Spleen (tissue), 11 donors: ENCODE measurements around the gene ZNF619. TPM values are rescaled to one million over a fixed set of nuclear protein-coding genes. Genes with fewer than 3 reads are reported as not detected.
"Not testable (repeated sequence)": the region's sequence is repeated elsewhere in the genome, so short reads cannot be mapped to it uniquely, and the experiment has no call there.

Experiments used
- DNase-seq: peaks from one replicate; pipeline ENCODE4 v3.0.0-alpha.2; 2020
- H3K27ac ChIP-seq, 8 donors: fragments of 200-600 bp; sonication (generic) in 7 of 8; 1 replicate in 4 of 8; 2 replicates in 4 of 8; pipeline versions ENCODE4 v1.5.0 to v1.8.0; 2016 to 2021; ENCODE audit warnings: inconsistent platforms in 4 of 8, mild to moderate bottlenecking in 4 of 8, moderate library complexity in 1 of 8
- H3K27me3 ChIP-seq, 7 donors: fragments of 200-600 bp; sonication (generic) in 6 of 7; replicated peaks in 1 of 7; 1 replicate in 4 of 7; 2 replicates in 3 of 7; pipeline versions ENCODE4 v1.5.0 to v1.8.0; 2016 to 2021; ENCODE audit warnings: inconsistent platforms in 3 of 7, mild to moderate bottlenecking in 1 of 7
- H3K36me3 ChIP-seq, 6 donors: fragments of 200-600 bp; sonication (generic) in 5 of 6; 1 replicate in 4 of 6; 2 replicates in 2 of 6; pipeline versions ENCODE4 v1.5.0 to v1.8.0; 2016 to 2021; ENCODE audit warnings: inconsistent platforms in 2 of 6
- H3K4me1 ChIP-seq, 6 donors: fragments of 200-600 bp; sonication (generic) in 5 of 6; 1 replicate in 3 of 6; 2 replicates in 3 of 6; pipeline versions ENCODE4 v1.5.0 to v1.8.0; 2016 to 2021; ENCODE audit warnings: inconsistent platforms in 3 of 6
- H3K4me3 ChIP-seq, 8 donors: fragments of 200-600 bp; sonication (generic) in 7 of 8; 1 replicate in 4 of 8; 2 replicates in 4 of 8; pipeline versions ENCODE4 v1.5.0 to v1.8.0; 2016 to 2021; ENCODE audit warnings: inconsistent platforms in 4 of 8, mild to moderate bottlenecking in 4 of 8, moderate library complexity in 2 of 8
- H3K9me3 ChIP-seq, 8 donors: fragments of 200-600 bp; sonication (generic) in 7 of 8; 1 replicate in 4 of 8; 2 replicates in 4 of 8; pipeline versions ENCODE4 v1.5.0 to v1.8.0; 2016 to 2021; ENCODE audit warnings: inconsistent platforms in 4 of 8
- POLR2A ChIP-seq, 3 donors: fragments of 450-650 bp; IDR thresholded peaks; one replicate each; pipeline ENCODE4 v1.5.1; 2017; ENCODE audit warnings: antibody characterized with exemption in 3 of 3, mild to moderate bottlenecking in 1 of 3
- POLR2AphosphoS5 ChIP-seq, 3 donors: sonication (generic); formaldehyde crosslinking; IDR thresholded peaks; one replicate each; pipeline ENCODE4 v1.5.1; 2017; ENCODE audit warnings: antibody characterized with exemption in 3 of 3
- WGBS, 5 donors: extraction: QIAGEN DNeasy Blood & Tissue Kit in 3 of 5; methylation state at CpG; one replicate each; pipeline versions ENCODE4 v1.1.5 to v1.1.7; 2013 to 2018; 5-methylcytosine and 5-hydroxymethylcytosine counted together
- intact Hi-C: fragments of 100-400 bp; cut with DNase I; formaldehyde crosslinking; loops from one replicate; pipeline ENCODE4 v1.15.0; 2023; ENCODE audit warnings: low total_unique reads
- polyA plus RNA-seq, 3 donors: library from polyadenylated mRNA; stranded (reverse); fragments of 200-250 nt; gene quantifications; one replicate each; pipeline ENCODE4 v1.2.1, GENCODE V29; 2013
- total RNA-seq, 7 donors: library from RNA; depleted of rRNA in 3 of 7; stranded (reverse); fragments of >200 nt in 3 of 7; fragmentation: NEBNext Ultra II Directional in 4 of 7; extraction: Animal tissue kit (Norgen Biotek cat#: 25700) in 4 of 7; gene quantifications; one replicate each; pipeline versions ENCODE4 v1.1.0 to v1.2.1, GENCODE V29; 2016 to 2021
- TF ChIP-seq, protein P1 (sequence below), 11 experiments: fragments of 200-600 bp in 7 of 11; fragments of 450-650 bp in 4 of 11; sonication (generic) in 4 of 11; IDR thresholded peaks in 8 of 11; conservative IDR thresholded peaks in 3 of 11; 1 replicate in 7 of 11; 2 replicates in 4 of 11; pipeline versions ENCODE4 v1.4.0 to v1.8.0; 2016 to 2021; ENCODE audit warnings: antibody characterized with exemption in 11 of 11, inconsistent platforms in 4 of 11, mild to moderate bottlenecking in 1 of 11
- donor health status: healthy with polysubstance abuse.
- donor health status: DM: no; HTN: no; CAD: no; lungs with moderate emphysema.
- donor health status: DM: no; HTN: no; CAD: no.
- donor health status: Bipolar disorder and iron deficiency.
- donor health status: healthy.
- donor health status: DM: no; HTN: no; CAD: no.
- donor health status: DM: yes; HTN: yes; CAD: no.

ZNF619 gene
- total and polyA plus RNA-seq, 10 donors: 0.89 to 20.3 (median 11.3) TPM

DNA sequence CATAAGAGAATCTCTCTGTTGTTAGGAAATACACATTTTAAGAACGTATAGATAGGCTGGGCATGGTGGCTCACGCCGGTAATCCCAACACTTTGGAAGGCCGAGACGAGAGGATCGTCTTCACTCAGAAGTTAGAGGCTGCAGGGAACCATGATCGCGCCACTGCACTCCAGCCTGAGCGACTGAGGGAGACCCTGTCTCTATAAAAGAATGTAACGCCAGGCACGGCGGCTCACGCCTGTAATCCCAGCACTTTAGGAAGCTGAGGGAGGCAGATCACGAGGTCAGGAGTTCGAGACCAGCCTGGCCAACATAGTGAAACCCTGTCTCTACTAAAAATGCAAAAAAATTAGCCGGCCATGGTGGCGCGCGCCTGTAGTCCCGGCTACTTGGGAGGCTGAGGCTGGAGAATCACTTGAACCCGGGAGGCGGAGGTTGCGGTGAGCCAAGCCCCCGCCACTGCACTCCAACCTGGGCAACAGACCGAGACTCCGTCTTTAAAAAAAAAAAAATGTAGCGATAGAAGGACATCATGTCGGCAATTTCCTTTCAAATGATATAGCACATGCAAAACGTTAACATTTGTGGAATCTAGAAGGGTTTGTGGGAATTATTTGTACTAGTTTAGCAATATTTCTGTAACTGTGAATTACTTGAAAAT lies 20.5 kb upstream of the ZNF619 start:
- peaks cover 25 to 76% (median 49%) of the 10 kb centered on the region in 6 donors for H3K4me1 ChIP-seq
- WGBS, 5 donors: 49 to 57% (median 53%) methylated on average over 29 of the region's 29 CpGs

GRCh38 chr3:40456940-40457823 lies 19.7 kb upstream of the ZNF619 start, which contains the start of gene RPL14:
TSS of gene RPL14 (plus strand) at chr3:40457339. CDS start at chr3:40457472, 133 bp downstream.
- intact Hi-C loops: loop anchor here (10.0 kb wide), 2 partner anchors 68 to 142 kb away; partner anchors contain the start of gene ZNF621
- peak; percentile 97 for DNase-seq
- Histone ChIP-seq H3K27me3 (no peaks in the 10 kb centered on the region), H3K36me3 (peaks cover 0 to 41% (median 40%) of the 10 kb centered on the region in 6 donors), H3K4me3 (peak within 1 kb of the TSS; percentile 66 to 99 (median 90)), H3K9me3 (no peaks in the 10 kb centered on the region), H3K27ac (peak within 1 kb of the TSS; percentile 86 to 93 (median 90)), H3K4me1 (peaks cover 25 to 68% (median 45%) of the 10 kb centered on the region in 6 donors)
- TF ChIP-seq, protein P1, sequence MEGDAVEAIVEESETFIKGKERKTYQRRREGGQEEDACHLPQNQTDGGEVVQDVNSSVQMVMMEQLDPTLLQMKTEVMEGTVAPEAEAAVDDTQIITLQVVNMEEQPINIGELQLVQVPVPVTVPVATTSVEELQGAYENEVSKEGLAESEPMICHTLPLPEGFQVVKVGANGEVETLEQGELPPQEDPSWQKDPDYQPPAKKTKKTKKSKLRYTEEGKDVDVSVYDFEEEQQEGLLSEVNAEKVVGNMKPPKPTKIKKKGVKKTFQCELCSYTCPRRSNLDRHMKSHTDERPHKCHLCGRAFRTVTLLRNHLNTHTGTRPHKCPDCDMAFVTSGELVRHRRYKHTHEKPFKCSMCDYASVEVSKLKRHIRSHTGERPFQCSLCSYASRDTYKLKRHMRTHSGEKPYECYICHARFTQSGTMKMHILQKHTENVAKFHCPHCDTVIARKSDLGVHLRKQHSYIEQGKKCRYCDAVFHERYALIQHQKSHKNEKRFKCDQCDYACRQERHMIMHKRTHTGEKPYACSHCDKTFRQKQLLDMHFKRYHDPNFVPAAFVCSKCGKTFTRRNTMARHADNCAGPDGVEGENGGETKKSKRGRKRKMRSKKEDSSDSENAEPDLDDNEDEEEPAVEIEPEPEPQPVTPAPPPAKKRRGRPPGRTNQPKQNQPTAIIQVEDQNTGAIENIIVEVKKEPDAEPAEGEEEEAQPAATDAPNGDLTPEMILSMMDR (IDR thresholded peaks at IDR 0.05 in 8 of 11, conservative IDR thresholded peaks at IDR 0.05 in 3 of 11): no peak
- peak; percentile 36 to 80 (median 74) for TF ChIP-seq POLR2A (IDR thresholded peaks at IDR 0.05)
- peak; percentile 98 to 99 (median 99) for TF ChIP-seq POLR2AphosphoS5 (IDR thresholded peaks at IDR 0.05)
- WGBS, 5 donors: 0 to 1% (median 1%) methylated on average over 56 to 79 of the region's 79 CpGs

More for the DNA sequence above, 20.5 kb upstream of the ZNF619 start:
- TF ChIP-seq, protein P1 (IDR thresholded peaks at IDR 0.05 in 8 of 11, conservative IDR thresholded peaks at IDR 0.05 in 3 of 11): no peak
- TF ChIP-seq POLR2AphosphoS5 (IDR thresholded peaks at IDR 0.05) (no peak), POLR2A (IDR thresholded peaks at IDR 0.05) (no peak)
- H3K36me3 ChIP-seq: peaks cover 0 to 33% (median 32%) of the 10 kb centered on the region in 6 donors
- DNase-seq: peak; percentile 83
- H3K4me3 ChIP-seq: peak overlapping the region; percentile 66 to 99 (median 90)
- no peaks in the 10 kb centered on the region for H3K27me3 ChIP-seq
- intact Hi-C loops: loop anchor here (10.0 kb wide), 2 partner anchors 68 to 142 kb away; partner anchors contain the start of gene ZNF621
- H3K9me3 ChIP-seq: no peaks in the 10 kb centered on the region
- H3K27ac ChIP-seq: peak overlapping the region; percentile 86 to 93 (median 90)

- intact Hi-C loops: loop anchor here (10.0 kb wide), 2 partner anchors 66 to 144 kb away; partner anchors contain the start of gene ZNF621
- TF ChIP-seq, protein P1 (IDR thresholded peaks at IDR 0.05 in 8 of 11, conservative IDR thresholded peaks at IDR 0.05 in 3 of 11): no peak
- TF ChIP-seq POLR2AphosphoS5 (IDR thresholded peaks at IDR 0.05): no peak
- no peak for TF ChIP-seq POLR2A (IDR thresholded peaks at IDR 0.05)
Measured at GRCh38 chr3:40458473-40458872, 18.4 kb upstream of the ZNF619 start.

DNA sequence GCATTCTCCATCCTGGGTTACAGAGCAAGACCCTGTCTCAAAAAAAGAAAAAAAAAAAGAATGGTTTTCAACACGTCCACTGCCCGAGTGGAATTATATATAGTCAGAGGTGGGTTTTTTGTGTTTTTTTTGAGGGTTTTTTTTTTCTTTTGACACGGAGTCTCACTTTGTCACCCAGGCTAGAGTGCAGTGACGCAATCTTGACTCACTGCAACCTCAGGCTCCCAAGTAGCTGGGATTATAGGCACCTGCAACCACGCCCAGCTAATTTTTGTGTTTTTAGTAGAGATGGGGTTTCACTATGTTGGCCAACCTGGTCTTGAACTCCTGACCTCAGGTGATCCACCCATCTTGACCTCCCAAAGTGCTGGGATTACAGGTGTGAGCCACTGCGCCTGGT lies 16.4 kb upstream of the ZNF619 start:
- H3K27ac ChIP-seq, H3K27me3 ChIP-seq, DNase-seq, intact Hi-C loops, H3K9me3 ChIP-seq, H3K4me3 ChIP-seq: not testable (repeated sequence)
- H3K36me3 ChIP-seq: peaks cover 2 to 74% (median 68%) of the 10 kb centered on the region in 6 donors
- 74 to 91% (median 75%) methylated on average over 6 of the region's 6 CpGs for WGBS, 5 donors
- H3K4me1 ChIP-seq: peaks cover 11 to 67% (median 33%) of the 10 kb centered on the region in 6 donors

More at GRCh38 chr3:40458473-40458872, 18.4 kb upstream of the ZNF619 start:
- Histone ChIP-seq H3K4me1 (peaks cover 18 to 63% (median 39%) of the 10 kb centered on the region in 6 donors), H3K9me3 (no peaks in the 10 kb centered on the region), H3K27me3 (no peaks in the 10 kb centered on the region), H3K36me3 (peaks cover 2 to 54% (median 53%) of the 10 kb centered on the region in 6 donors), H3K4me3 (peak overlapping the region in 6 of 8 donors; percentile 66 to 98 (median 84)), H3K27ac (peak overlapping the region in 4 of 8 donors; percentile 90 to 92 (median 90))
- DNase-seq: no peak
- WGBS, 5 donors: 81 to 88% (median 87%) methylated on average over 4 of the region's 4 CpGs
